AG04449 (cell line): ENCODE results near the gene ESRRA.

Experiments used
- CTCF ChIA-PET: fragments of 350-600 bp; formaldehyde crosslinking; extraction: SDS; loops from one replicate; lab custom pipeline; 2021; ENCODE audit warnings: antibody characterized with exemption; lab: Yijun Ruan, JAX
- POLR2A ChIA-PET: fragments of 400-600, 350-600 bp; formaldehyde crosslinking; extraction: SDS; loops from one replicate; lab custom pipeline; 2020; ENCODE audit warnings: antibody characterized with exemption, inconsistent platforms; lab: Yijun Ruan, JAX
- DNase-seq: peaks from one replicate; pipeline ENCODE4 v3.0.0-alpha.2; 2010; ENCODE audit warnings: low read depth, low spot score
- H3K4me3 ChIP-seq: 2 replicates; pipeline ENCODE4 v1.5.1; 2011; ENCODE audit warnings: low read depth, mild to moderate bottlenecking, control low read depth, low read length
- CTCF ChIP-seq: IDR thresholded peaks from one replicate; pipeline ENCODE4 v1.5.1; 2011; ENCODE audit warnings: mild to moderate bottlenecking, moderate library complexity, low read length, control low read depth, inconsistent platforms; ENCODE audit not compliant: insufficient read depth; ENCODE audit errors: missing control alignments

The ESRRA gene

GRCh38 chr11:64339754-64340408 lies 34.6 kb downstream of the ESRRA start, which contains the start of gene CCDC88B:
Gene CCDC88B, plus strand, starts transcription at chr11:64340204. Its CDS starts 63 bp downstream, at chr11:64340267.
- no peak for TF ChIP-seq CTCF
- ChIA-PET POLR2A (interaction anchor here (0.6 kb wide), 1 partner anchor 77 kb away, joined by 3 read pairs; no protein-coding TSS in a partner anchor), CTCF (interaction anchor here (21.8 kb wide), 1 partner anchor 11 kb away, joined by 414 read pairs; the partner anchor contains the start of gene RPS6KA4)
- H3K4me3 ChIP-seq, result no peak within 1 kb of the TSS
- DNase-seq, result no peak

- DNase-seq, result no peak
- no peak for TF ChIP-seq CTCF
- H3K4me3 ChIP-seq, result no peak overlapping the region
- ChIA-PET POLR2A (interaction anchor here (1.2 kb wide), 1 partner anchor 23 kb away, joined by 3 read pairs; the partner anchor contains the start of genes PRDX5 and TRMT112), CTCF (interaction anchor here (1.1 to 21.8 kb wide), 6 partner anchors 1 to 134 kb away, joined by 3 to 414 read pairs (median 8); partner anchors contain the start of genes CCDC88B, ESRRA, FERMT3 and RPS6KA4)
Observed at GRCh38 chr11:64340671-64341335, 35.5 kb downstream of the ESRRA start.

GRCh38 chr11:64341429-64341828 lies 36.1 kb downstream of the ESRRA start:
- DNase-seq, result no peak
- ChIA-PET POLR2A (interaction anchor here (1.0 to 1.6 kb wide), 3 partner anchors 9 to 24 kb away, joined by 3 to 10 read pairs (median 3); partner anchors contain the start of genes PRDX5 and TRMT112), CTCF (interaction anchor here (0.6 to 21.8 kb wide), 9 partner anchors 2 to 135 kb away, joined by 3 to 414 read pairs (median 4); partner anchors contain the start of genes CCDC88B, ESRRA, FERMT3 and RPS6KA4)
- H3K4me3 ChIP-seq, result no peak overlapping the region
- no peak for TF ChIP-seq CTCF

- ChIA-PET POLR2A (interaction anchor here (0.7 to 1.6 kb wide), 6 partner anchors 10 to 71 kb away, joined by 3 to 10 read pairs (median 3); partner anchors contain the start of genes ESRRA, PRDX5 and TRMT112), CTCF (interaction anchor here (0.6 to 21.8 kb wide), 17 partner anchors 3 to 136 kb away, joined by 3 to 414 read pairs (median 4); partner anchors contain the start of genes CATSPERZ, CCDC88B, ESRRA and FERMT3)
- TF ChIP-seq CTCF, result peak; percentile 67
- H3K4me3 ChIP-seq, result peak overlapping the region; percentile 55
- peak; percentile 28 for DNase-seq
Observed at GRCh38 chr11:64341851-64342791, 36.8 kb downstream of the ESRRA start.

GRCh38 chr11:64342869-64343745 lies 37.8 kb downstream of the ESRRA start:
- TF ChIP-seq CTCF, result no peak
- no peak overlapping the region; the same call in 1 of the 2 replicates for H3K4me3 ChIP-seq
- ChIA-PET POLR2A (interaction anchor here (0.7 to 1.6 kb wide), 4 partner anchors 12 to 72 kb away, joined by 3 to 10 read pairs (median 4); partner anchors contain the start of genes ESRRA and PRDX5), CTCF (interaction anchor here (0.8 to 21.8 kb wide), 13 partner anchors 4 to 137 kb away, joined by 3 to 414 read pairs (median 4); partner anchors contain the start of genes CATSPERZ, CCDC88B, ESRRA and PRDX5)
- DNase-seq, result no peak
